HEK293 (cell line): ENCODE measurements around the gene PIGO.

Source experiments
- CTCF ChIA-PET: fragments of 350-600 bp; formaldehyde crosslinking; extraction: SDS; loops from one replicate; lab custom pipeline; 2021; ENCODE audit warnings: antibody characterized with exemption; lab: Yijun Ruan, JAX
- POLR2A ChIA-PET: fragments of 300-600 bp; formaldehyde crosslinking; extraction: SDS; loops from one replicate; lab custom pipeline; 2020; ENCODE audit warnings: antibody characterized with exemption, inconsistent platforms; lab: Yijun Ruan, JAX
- H3K27ac ChIP-seq: fragments of 200-500 bp; sonication (Bioruptor generic); 2 replicates; pipeline ENCODE4 v1.5.1; 2014; ENCODE audit warnings: low read depth, low read length, control low read depth, inconsistent platforms; ENCODE audit errors: extremely low read depth
- H3K36me3 ChIP-seq, 2 experiments: fragments of 200-500 bp in 1 of 2; sonication (Bioruptor generic) in 1 of 2; 1 replicate in 1 of 2; 2 replicates in 1 of 2; pipeline ENCODE4 v1.5.1; 2014 to 2017; ENCODE audit warnings: inconsistent platforms in 2 of 2, low read length in 2 of 2; ENCODE audit not compliant: control insufficient read depth in 2 of 2, insufficient read depth in 1 of 2
- H3K4me1 ChIP-seq: fragments of 200-500 bp; sonication (Bioruptor generic); 2 replicates; pipeline ENCODE4 v1.5.1; 2014; ENCODE audit warnings: mild to moderate bottlenecking, low read length, inconsistent platforms; ENCODE audit not compliant: control insufficient read depth, insufficient read depth
- H3K4me3 ChIP-seq: 2 replicates; pipeline ENCODE4 v1.5.1; 2011; ENCODE audit warnings: low read depth, mild to moderate bottlenecking, control low read depth, low read length, moderate library complexity
- H3K9me3 ChIP-seq: fragments of 200-500 bp; sonication (Bioruptor generic); 2 replicates; pipeline ENCODE4 v1.5.1; 2014; ENCODE audit warnings: low read depth, low read length, inconsistent platforms; ENCODE audit not compliant: control insufficient read depth, insufficient read depth
- BCL11B ChIP-seq: fragments of 450-650 bp; formaldehyde crosslinking; IDR thresholded peaks from 2 replicates; pipeline ENCODE4 v1.5.1; 2016; ENCODE audit warnings: low read depth, missing biosample characterization, missing genetic modification characterization
- HOXA7 ChIP-seq: sonication (generic); formaldehyde crosslinking; IDR thresholded peaks from 2 replicates; pipeline ENCODE4 v1.8.1; 2022; ENCODE audit warnings: missing genetic modification reagents, borderline replicate concordance
- HOXD13 ChIP-seq: sonication (generic); formaldehyde crosslinking; IDR thresholded peaks from 2 replicates; pipeline ENCODE4 v1.8.0; 2022; ENCODE audit warnings: missing genetic modification reagents, borderline replicate concordance
- KLF8 ChIP-seq: fragments of 450-650 bp; formaldehyde crosslinking; IDR thresholded peaks from 2 replicates; pipeline ENCODE4 v1.5.1; 2016; ENCODE audit warnings: missing biosample characterization, missing genetic modification characterization
- PRDM1 ChIP-seq: fragments of 450-650 bp; formaldehyde crosslinking; IDR thresholded peaks from 2 replicates; pipeline ENCODE4; 2016; ENCODE audit warnings: missing biosample characterization, missing genetic modification characterization
- PRDM10 ChIP-seq: fragments of 450-650 bp; formaldehyde crosslinking; IDR thresholded peaks from 2 replicates; pipeline ENCODE4 v1.5.1; 2016; ENCODE audit warnings: missing biosample characterization, missing genetic modification characterization
- PRDM4 ChIP-seq: fragments of 450-650 bp; formaldehyde crosslinking; IDR thresholded peaks from 2 replicates; pipeline ENCODE4 v1.5.1; 2017; ENCODE audit warnings: missing biosample characterization, missing genetic modification characterization
- RBAK ChIP-seq: fragments of 450-650 bp; formaldehyde crosslinking; IDR thresholded peaks from 2 replicates; pipeline ENCODE4 v1.5.1; 2016; ENCODE audit warnings: missing biosample characterization, missing genetic modification characterization
- SCRT1 ChIP-seq: fragments of 450-650 bp; formaldehyde crosslinking; IDR thresholded peaks from 2 replicates; pipeline ENCODE4 v1.5.1; 2016; ENCODE audit warnings: missing biosample characterization, missing genetic modification characterization, borderline replicate concordance
- SP2 ChIP-seq: fragments of 450-650 bp; formaldehyde crosslinking; IDR thresholded peaks from 2 replicates; pipeline ENCODE4 v1.5.1; 2016; ENCODE audit warnings: missing biosample characterization, missing genetic modification characterization
- TCF7L2 ChIP-seq: IDR thresholded peaks from 2 replicates; pipeline ENCODE4 v1.6.1; 2011; ENCODE audit warnings: low read depth, mild to moderate bottlenecking, inconsistent platforms, low read length, moderate library complexity, borderline replicate concordance
- ZBTB8A ChIP-seq: fragments of 450-650 bp; formaldehyde crosslinking; IDR thresholded peaks from 2 replicates; pipeline ENCODE4 v1.5.1; 2016; ENCODE audit warnings: missing biosample characterization, missing genetic modification characterization
- ZEB2 ChIP-seq: fragments of 450-650 bp; formaldehyde crosslinking; IDR thresholded peaks from 2 replicates; pipeline ENCODE4 v1.5.1; 2016; ENCODE audit warnings: missing biosample characterization, missing genetic modification characterization
- ZFP69B ChIP-seq: fragments of 450-650 bp; formaldehyde crosslinking; IDR thresholded peaks from 2 replicates; pipeline ENCODE4 v1.5.1; 2016; ENCODE audit warnings: missing biosample characterization, missing genetic modification characterization
- ZNF10 ChIP-seq: fragments of 450-650 bp; formaldehyde crosslinking; IDR thresholded peaks from 2 replicates; pipeline ENCODE4 v1.5.1; 2017; ENCODE audit warnings: missing biosample characterization, missing genetic modification characterization
- ZNF184 ChIP-seq: fragments of 450-650 bp; IDR thresholded peaks from 2 replicates; pipeline ENCODE4 v1.5.1; 2018; ENCODE audit warnings: missing biosample characterization, mild to moderate bottlenecking, missing genetic modification characterization
- ZNF248 ChIP-seq: fragments of 450-650 bp; formaldehyde crosslinking; IDR thresholded peaks from 2 replicates; pipeline ENCODE4 v1.5.1; 2017; ENCODE audit warnings: missing biosample characterization, missing genetic modification characterization
- ZNF292 ChIP-seq: fragments of 450-650 bp; formaldehyde crosslinking; IDR thresholded peaks from 2 replicates; pipeline ENCODE4 v1.5.1; 2016; ENCODE audit warnings: low read depth, missing biosample characterization, missing genetic modification characterization, borderline replicate concordance
- ZNF433 ChIP-seq: fragments of 450-650 bp; formaldehyde crosslinking; IDR thresholded peaks from 2 replicates; pipeline ENCODE4 v1.5.1; 2016; ENCODE audit warnings: missing biosample characterization, missing genetic modification characterization, low read depth
- ZNF514 ChIP-seq: fragments of 450-650 bp; formaldehyde crosslinking; IDR thresholded peaks from 2 replicates; pipeline ENCODE4 v1.5.1; 2016; ENCODE audit warnings: missing biosample characterization, missing genetic modification characterization
- ZNF529 ChIP-seq: fragments of 450-650 bp; formaldehyde crosslinking; IDR thresholded peaks from 2 replicates; pipeline ENCODE4 v1.5.1; 2017; ENCODE audit warnings: missing genetic modification characterization, missing biosample characterization; ENCODE audit not compliant: insufficient replicate concordance
- ZNF530 ChIP-seq: fragments of 450-650 bp; formaldehyde crosslinking; IDR thresholded peaks from 2 replicates; pipeline ENCODE4 v1.5.1; 2016; ENCODE audit warnings: low read depth, missing biosample characterization, missing genetic modification characterization
- ZNF560 ChIP-seq: fragments of 450-650 bp; formaldehyde crosslinking; IDR thresholded peaks from 2 replicates; pipeline ENCODE4 v1.5.1; 2017; ENCODE audit warnings: missing biosample characterization, missing genetic modification characterization, borderline replicate concordance
- ZNF623 ChIP-seq: fragments of 450-650 bp; formaldehyde crosslinking; IDR thresholded peaks from 2 replicates; pipeline ENCODE4 v1.5.1; 2016; ENCODE audit warnings: missing biosample characterization, missing genetic modification characterization
- ZNF624 ChIP-seq: fragments of 450-650 bp; formaldehyde crosslinking; IDR thresholded peaks from 2 replicates; pipeline ENCODE4 v1.5.1; 2017; ENCODE audit warnings: missing biosample characterization, missing genetic modification characterization
- ZNF664 ChIP-seq: fragments of 450-650 bp; formaldehyde crosslinking; IDR thresholded peaks from 2 replicates; pipeline ENCODE4 v1.5.1; 2016; ENCODE audit warnings: missing biosample characterization, missing genetic modification characterization
- ZNF76 ChIP-seq: fragments of 450-650 bp; formaldehyde crosslinking; IDR thresholded peaks from 2 replicates; pipeline ENCODE4; 2016; ENCODE audit warnings: low read depth, missing biosample characterization, missing genetic modification characterization, borderline replicate concordance
- ZNF791 ChIP-seq: fragments of 450-650 bp; formaldehyde crosslinking; IDR thresholded peaks from 2 replicates; pipeline ENCODE4 v1.5.1; 2016; ENCODE audit warnings: missing biosample characterization, missing genetic modification characterization
- TF ChIP-seq, protein P1 (sequence below): fragments of 450-650 bp; formaldehyde crosslinking; IDR thresholded peaks from 2 replicates; pipeline ENCODE4 v1.5.1; 2017; ENCODE audit warnings: missing biosample characterization, missing genetic modification characterization
- TF ChIP-seq, protein P2 (sequence below): fragments of 450-650 bp; formaldehyde crosslinking; IDR thresholded peaks from 2 replicates; pipeline ENCODE4 v1.5.1; 2017; ENCODE audit warnings: missing biosample characterization, missing genetic modification characterization

The PIGO gene

DNA sequence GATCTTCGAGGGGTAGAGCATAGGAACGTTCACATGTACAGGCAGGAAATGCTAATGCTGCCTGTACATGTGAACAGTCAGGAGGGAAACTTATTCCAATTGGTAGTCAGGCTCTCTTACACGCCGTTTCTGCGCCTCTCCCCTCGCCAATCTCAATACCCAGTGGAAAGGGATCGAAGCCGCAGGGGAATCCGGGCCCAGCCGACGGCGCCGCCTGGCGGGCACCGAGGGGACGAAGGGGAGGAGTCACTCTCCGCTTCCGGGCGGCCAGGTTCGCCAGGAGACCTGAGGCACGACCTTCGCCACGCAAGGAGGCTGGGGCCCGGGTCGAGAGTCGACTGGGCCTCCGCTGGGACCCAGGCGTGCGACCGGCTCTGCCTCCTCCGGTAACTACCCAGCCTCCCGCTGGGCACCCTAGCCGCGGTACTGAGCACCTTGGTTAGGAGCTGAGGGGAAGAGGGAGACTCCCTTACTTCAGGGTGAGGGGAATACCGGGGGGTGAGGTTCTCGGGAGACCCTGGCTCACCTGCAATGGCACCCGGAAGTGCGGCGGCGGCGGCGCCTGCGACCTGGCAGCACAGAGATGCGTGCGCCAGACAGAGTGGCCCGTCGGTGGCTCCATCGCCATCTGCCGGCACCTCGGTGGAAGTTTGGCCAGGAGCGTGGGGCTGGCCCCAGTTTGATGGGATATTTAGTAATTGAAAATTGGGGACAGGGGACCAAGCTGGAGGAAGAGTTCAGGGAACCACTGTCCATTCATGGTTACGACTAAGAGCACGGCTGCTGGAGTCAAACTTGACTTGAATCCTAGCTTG, at the start of gene PIGO:
PIGO (minus strand) TSS at position 557 of the 815 bp plus-strand sequence. CDS start 1,026 bp downstream, outside the sequence.
- ChIA-PET CTCF (interaction anchor here (0.5 to 5.4 kb wide), 36 partner anchors 9 to 1332 kb away, joined by 3 to 40 read pairs (median 4); partner anchors contain the start of genes ATOSB, FANCG and UNC13B), POLR2A (interaction anchor here (0.5 to 8.1 kb wide), 7 partner anchors 15 to 464 kb away, joined by 3 to 73 read pairs (median 10); partner anchors contain the start of genes ATOSB, FANCG and VCP)
- peak within 1 kb of the TSS; percentile 90 for H3K4me3 ChIP-seq
- peak within 1 kb of the TSS; percentile 84 for H3K27ac ChIP-seq
- no peaks in the 10 kb centered on the region for H3K4me1 ChIP-seq
- peaks cover 0 to 59% of the 10 kb centered on the region in 2 experiments; a peak in 1 of 3 replicates for H3K36me3 ChIP-seq
- no peaks in the 10 kb centered on the region for H3K9me3 ChIP-seq
- TF ChIP-seq ZFP69B (tag by site-specific recombination) (peak; percentile 76; the same call in 1 of the 2 replicates), HOXA7 (CRISPR knock-in tag) (no peak), ZNF292 (tag by site-specific recombination) (no peak), ZNF10 (tag by site-specific recombination) (no peak), ZNF791 (tag by site-specific recombination) (no peak), ZNF248 (tag by site-specific recombination) (no peak), ZNF530 (tag by site-specific recombination) (no peak), ZEB2 (tag by site-specific recombination) (peak; percentile 94), ZNF560 (tag by site-specific recombination) (no peak), ZNF624 (no peak), ZNF664 (tag by site-specific recombination) (no peak), PRDM1 (tag by site-specific recombination) (no peak), ZBTB8A (tag by site-specific recombination) (peak; percentile 61), ZNF529 (tag by site-specific recombination) (no peak), PRDM10 (tag by site-specific recombination) (peak; percentile 82), SCRT1 (tag by site-specific recombination) (no peak), RBAK (tag by site-specific recombination) (no peak), TCF7L2 (no peak), KLF8 (peak; percentile 59; the same call in 1 of the 2 replicates), SP2 (tag by site-specific recombination) (peak; percentile 58), ZNF76 (tag by site-specific recombination) (peak; percentile 56; the same call in 1 of the 2 replicates), PRDM4 (no peak), ZNF184 (tag by site-specific recombination) (0 out of 2 replicates have a peak, but pooled peaks have one; percentile 47), ZNF433 (tag by site-specific recombination) (no peak), BCL11B (tag by site-specific recombination) (no peak), HOXD13 (no peak), ZNF514 (tag by site-specific recombination) (no peak), ZNF623 (tag by site-specific recombination) (no peak)
- TF ChIP-seq, protein P1, sequence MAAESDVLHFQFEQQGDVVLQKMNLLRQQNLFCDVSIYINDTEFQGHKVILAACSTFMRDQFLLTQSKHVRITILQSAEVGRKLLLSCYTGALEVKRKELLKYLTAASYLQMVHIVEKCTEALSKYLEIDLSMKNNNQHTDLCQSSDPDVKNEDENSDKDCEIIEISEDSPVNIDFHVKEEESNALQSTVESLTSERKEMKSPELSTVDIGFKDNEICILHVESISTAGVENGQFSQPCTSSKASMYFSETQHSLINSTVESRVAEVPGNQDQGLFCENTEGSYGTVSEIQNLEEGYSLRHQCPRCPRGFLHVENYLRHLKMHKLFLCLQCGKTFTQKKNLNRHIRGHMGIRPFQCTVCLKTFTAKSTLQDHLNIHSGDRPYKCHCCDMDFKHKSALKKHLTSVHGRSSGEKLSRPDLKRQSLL (tag by site-specific recombination), result peak; percentile 78
- TF ChIP-seq, protein P2, sequence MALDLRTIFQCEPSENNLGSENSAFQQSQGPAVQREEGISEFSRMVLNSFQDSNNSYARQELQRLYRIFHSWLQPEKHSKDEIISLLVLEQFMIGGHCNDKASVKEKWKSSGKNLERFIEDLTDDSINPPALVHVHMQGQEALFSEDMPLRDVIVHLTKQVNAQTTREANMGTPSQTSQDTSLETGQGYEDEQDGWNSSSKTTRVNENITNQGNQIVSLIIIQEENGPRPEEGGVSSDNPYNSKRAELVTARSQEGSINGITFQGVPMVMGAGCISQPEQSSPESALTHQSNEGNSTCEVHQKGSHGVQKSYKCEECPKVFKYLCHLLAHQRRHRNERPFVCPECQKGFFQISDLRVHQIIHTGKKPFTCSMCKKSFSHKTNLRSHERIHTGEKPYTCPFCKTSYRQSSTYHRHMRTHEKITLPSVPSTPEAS (tag by site-specific recombination), result 0 out of 2 replicates have a peak, but pooled peaks have one; percentile 36
